NCI-H2107 (cell line): ENCODE results near the gene PTH1R.

Experiments used
- DNase-seq: peaks from one replicate; lab custom pipeline; 2025; lab: John Stamatoyannopoulos, UW

PTH1R gene

DNA sequence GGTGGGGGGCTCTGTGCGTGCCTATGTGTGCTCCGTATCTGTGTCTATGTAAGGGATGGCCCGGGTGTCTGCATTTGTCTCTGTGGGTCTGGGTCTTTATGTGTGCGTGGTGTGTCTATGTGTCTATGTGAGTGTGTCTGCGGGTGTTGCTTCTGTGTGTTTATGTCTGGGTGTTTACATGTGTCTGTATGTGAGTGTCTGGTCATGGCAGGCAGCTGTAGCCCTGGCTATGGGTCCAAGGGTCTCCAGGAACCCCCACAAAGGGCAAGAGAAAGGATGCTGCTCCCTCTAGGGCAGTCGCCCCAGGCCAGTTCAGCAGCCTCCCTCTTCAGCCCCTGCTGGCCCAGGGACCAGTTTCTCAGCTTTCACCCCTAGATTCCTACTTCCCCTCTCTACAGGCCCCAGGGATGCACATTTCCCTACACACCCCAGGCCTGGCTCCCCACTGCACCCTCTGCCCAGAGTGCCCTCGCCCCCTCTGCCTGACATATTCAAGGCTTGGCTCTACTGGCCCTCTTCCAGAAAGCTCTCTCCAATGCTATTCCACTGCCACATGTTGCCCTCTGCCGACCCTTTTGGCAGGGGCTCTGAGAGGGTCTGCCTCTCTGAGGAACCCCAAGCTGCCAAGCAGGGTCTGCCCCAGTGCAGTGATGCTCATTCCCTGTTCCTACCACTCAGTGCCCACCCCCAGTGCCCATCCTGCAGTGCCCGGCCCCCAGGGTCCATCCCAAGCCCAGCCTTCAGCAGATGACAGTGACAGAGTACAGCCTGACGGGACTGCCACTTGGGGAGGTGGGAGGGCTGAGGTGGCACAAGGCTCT lies 13.2 kb upstream of the PTH1R start:
- DNase-seq: no peak

DNA sequence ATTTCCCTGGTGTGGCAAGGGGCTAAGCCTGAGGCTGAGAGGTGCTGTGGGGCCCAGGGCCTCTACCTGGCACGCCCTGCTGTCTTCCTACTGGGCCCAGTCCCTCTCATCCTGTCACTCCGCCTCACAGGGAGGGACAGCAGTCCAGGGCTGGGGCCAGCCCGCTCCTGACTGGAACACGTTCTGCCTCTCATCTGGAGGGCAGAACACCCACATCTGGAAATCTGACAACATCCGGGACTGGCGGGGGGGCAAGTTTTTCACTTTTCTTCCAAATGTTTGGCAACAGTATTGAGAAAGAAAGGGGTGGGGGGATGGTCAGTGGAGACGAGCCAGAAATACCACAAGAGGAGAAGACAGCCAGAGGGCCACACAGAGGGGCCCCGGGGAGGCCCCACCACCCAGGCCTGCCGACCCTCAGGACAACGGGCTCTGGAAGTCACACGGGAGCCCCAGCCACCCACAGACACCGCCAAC lies 12.5 kb upstream of the PTH1R start:
- DNase-seq: no peak

DNA sequence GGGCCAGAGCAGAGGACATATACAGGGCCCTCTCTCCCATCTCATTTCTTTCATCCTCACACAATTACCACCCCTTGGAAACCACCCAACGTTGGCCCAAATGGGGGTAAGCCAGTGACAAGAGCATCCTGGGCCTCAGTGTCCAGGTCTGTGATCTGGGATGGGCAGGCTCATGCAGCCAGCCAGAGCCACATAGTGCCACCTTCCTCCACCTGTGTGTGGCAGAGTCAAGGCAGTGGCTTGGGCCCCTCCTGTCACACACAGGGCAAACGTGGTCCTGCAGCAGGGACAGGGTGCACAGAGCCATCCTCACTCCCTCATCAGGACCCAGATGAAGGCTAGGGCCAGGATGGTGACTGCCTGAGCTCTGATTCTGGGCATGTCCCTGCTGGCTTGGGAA lies 12.0 kb upstream of the PTH1R start:
- DNase-seq: no peak

DNA sequence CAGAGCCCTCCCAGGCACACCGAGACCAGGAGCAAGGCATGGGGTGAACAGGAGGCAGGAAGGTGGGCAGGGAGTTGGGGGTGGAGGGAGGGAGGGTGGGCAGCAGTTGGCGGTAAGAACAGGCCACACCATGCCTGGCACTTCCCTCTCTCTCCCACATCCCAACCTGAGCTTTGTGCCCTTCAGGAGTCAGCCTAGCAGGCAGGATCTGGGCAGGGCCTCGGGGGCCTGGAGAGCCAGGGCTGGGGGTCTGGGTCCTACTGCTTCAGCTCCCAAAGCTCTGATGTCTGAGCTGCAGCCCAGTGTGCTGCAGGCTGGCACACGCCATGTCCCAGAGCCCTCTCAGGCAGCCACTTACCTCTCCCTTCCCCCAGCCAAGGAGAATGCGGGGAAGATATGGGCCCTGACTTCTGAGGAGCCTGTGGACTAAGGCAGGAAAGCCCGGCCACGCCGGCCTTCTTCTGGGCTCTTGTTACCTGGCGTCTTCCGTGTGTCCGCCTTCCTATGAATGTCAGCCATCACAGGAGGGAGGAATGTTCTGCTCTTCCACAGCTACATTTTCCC lies 11.4 kb upstream of the PTH1R start:
- DNase-seq: no peak

DNA sequence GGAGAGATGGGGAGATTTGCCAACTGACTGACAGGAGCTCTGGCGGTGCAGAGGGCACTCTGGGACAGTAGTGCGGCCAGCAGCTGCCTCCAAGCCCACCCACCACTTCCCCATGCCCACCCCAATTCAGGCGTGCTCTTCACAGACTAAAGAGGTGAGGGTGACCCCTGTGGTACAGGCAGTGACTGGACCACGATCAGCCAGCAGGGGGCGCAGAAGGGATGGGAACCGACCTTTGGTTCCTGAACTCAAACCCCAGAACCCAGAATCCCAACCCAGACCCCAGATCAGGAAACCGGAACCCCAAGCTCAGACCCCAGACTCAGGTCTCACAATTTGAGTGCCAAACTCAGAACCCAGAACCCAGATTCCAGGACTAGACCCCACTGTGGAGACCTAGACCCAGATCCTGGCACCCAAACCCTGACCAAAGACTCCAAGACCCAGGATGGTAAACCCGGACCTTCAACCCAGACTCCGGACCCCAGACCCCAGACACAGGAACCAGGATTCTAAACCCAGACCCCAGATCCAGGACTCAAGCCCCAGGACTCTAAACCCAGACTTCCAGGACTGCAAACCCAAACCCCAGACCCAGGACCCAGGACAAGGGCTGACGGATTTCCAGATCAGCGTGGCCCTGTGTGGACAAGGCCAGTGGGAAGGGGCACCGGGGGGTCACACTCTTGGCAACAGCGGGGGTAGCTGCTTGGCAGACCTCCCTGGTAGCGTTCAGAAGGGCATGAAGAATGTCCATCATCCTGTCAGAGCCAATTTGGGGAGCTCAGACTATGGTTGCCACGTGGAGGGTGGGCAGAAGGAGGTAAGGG lies 10.6 kb upstream of the PTH1R start:
- no peak for DNase-seq

DNA sequence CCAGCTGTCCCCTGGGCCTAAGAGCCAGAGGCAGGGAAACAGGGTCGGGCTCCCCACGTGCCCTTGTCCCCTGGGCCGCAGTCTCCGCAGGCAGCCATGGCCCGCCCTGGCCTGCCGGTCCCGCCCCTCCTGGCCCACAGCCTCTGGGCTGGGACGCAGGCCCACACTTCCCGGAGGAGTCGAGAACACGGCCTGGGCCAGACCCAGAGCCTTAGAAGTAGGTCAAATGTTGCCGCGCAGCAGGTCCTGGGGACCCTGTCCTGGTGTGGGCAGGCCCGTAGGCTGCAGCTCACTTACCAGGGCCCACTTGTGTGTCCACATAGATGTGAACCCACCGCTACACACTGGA lies 10.0 kb upstream of the PTH1R start:
- no peak for DNase-seq

DNA sequence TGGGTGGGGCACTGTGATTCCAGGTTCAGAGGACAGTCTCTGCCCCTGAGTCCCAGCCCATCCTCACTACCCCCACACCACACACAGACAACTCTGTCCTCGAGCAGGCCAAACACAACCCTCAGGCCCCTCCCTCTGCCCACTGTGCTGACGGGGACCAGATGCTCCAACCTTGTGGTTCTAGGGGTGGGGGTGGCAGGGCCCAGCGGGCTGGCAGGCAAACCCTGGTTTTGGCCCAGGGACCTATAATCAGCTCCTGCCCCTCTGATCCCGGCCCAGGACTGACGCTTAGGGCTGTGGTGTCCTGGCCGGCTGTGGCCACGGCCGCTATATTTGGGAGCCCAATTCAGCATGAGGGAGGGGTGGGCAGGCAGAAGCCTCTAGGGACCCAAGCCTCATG lies 9.2 kb upstream of the PTH1R start:
- no peak for DNase-seq

DNA sequence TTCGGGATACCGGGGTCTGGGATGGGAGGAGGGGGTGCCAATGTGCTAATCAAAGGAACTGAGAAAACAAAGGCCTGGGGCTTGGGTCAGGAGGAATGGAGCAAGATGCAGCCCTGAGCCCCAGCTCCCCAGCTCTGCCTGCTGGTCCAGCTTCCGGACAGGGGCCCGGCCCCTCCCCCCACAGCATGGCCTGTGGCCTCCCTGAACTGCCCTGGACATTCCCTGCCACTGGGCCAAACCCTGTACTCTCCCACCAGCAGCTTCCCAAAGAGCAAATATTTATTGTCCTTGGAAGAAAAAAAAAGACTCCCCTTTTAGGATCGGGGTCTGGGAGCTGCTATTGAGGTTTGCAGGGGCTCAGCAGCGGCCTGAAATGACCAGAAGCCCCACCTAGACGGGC lies 8.6 kb upstream of the PTH1R start:
- DNase-seq: no peak

DNA sequence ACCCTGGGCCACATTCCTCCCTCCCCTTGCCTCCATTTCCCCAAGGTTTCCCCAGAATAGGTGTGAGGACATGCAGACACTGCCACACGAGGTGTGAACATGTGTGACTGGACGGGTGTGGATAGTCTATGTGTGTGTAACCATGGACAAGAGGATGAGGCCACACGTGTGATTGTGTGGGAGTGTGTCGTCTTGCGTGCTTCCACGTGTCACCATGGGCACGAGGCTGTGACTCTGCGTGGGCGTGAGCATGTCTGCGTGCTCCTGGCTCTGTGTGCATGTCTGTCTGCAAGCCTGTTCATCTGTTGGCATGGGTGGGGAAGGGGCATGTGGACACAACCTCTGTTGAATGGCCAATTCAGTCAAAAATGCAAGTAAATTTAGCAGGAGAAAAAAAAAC lies 8.1 kb upstream of the PTH1R start:
- no peak for DNase-seq

DNA sequence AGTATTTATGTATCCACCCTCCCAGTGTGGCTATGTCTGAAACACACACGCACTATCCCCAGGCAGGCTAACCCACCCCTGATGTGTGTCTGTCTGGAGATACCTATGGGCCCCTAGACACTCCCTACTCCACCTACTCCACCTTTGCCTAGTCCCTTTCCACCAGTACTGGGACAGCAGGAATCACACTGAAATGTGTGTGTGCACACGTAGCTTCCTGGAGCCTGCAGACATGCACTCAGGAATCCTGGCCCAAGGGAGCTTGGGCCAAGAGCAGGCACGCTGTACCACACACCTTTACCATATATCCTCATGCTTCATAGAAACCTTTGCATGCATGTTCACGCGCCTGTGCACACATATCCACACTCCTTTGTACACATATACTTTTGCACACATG lies 6.9 kb upstream of the PTH1R start:
- DNase-seq: no peak

DNA sequence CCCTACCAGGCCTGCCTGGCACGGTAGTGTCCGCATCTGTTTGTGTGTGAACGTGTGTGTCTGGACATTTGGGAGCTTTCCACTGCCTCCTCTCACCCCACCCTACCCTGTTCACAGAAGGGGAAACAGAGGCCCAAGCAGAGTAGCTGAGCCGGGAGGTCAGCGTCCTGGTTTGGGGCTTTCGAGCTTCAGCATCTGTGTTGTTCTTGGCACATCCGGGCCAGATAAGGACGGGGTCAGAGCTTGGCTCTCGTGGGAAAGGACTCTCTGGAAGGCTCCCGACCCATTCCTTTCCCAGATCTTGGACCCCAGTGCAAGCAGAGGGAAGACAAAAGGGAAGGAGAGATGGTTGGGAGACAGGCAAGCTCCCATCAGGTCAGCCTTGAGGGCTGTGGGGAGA lies 6.3 kb upstream of the PTH1R start:
- no peak for DNase-seq

DNA sequence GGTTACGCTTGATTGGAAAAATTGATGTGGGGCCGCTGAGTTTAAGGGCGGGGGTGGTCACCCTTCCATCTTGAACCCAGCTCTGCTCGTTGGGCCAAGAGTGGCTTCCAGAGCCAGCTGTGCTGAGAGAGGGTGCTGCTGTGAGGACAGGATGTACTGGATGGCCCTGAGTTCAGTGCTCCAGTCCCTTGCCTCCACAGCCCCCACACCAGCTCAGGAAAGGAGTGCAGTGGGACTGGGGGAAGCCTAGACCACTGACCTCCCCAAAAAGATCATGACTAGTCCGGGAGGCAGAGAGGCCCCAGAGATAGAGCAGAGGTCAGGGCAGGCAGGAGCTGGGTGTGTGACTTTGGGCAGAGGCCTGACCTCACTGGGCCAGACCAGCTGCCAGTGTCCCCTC lies 4.0 kb upstream of the PTH1R start:
- DNase-seq: no peak

DNA sequence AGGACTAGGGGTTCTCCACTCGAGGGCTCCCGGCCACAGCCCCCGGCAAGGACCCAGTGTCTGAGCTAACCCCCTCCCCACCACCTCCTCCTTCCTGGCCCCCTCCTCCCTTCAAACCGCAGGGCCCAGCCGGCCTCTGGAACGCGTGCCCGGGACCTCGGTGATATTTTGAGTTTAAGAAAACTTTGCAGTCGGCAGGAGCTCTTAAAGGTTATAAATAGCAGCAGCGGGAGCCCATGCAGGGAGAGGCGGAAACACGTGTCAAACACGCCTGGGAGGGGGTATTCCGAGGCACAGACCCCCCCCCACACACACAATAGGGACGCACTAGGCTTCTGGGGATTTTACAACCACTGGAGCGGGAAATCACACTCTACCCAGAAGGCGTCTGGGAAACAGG lies 3.1 kb upstream of the PTH1R start:
- DNase-seq: no peak

DNA sequence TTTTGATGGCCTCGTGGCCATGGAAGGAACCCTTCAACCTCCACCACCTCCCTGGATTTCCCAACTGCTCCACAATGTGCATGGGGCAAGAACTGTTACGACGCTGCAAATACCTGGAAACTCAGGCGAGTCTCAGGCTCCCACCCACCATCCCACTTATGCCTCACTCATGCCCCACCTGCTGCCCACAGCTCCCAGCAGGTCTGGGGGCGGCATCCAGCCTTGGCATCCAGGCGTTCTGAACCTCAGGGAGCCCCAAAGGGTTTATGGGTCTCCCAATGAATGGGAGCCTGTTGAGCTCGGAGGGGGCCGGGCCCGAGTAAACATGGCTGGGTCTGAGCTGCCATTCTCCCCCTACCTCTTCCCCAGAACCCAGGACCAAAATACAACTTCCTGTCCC lies 2.0 kb upstream of the PTH1R start:
- DNase-seq: no peak

DNA sequence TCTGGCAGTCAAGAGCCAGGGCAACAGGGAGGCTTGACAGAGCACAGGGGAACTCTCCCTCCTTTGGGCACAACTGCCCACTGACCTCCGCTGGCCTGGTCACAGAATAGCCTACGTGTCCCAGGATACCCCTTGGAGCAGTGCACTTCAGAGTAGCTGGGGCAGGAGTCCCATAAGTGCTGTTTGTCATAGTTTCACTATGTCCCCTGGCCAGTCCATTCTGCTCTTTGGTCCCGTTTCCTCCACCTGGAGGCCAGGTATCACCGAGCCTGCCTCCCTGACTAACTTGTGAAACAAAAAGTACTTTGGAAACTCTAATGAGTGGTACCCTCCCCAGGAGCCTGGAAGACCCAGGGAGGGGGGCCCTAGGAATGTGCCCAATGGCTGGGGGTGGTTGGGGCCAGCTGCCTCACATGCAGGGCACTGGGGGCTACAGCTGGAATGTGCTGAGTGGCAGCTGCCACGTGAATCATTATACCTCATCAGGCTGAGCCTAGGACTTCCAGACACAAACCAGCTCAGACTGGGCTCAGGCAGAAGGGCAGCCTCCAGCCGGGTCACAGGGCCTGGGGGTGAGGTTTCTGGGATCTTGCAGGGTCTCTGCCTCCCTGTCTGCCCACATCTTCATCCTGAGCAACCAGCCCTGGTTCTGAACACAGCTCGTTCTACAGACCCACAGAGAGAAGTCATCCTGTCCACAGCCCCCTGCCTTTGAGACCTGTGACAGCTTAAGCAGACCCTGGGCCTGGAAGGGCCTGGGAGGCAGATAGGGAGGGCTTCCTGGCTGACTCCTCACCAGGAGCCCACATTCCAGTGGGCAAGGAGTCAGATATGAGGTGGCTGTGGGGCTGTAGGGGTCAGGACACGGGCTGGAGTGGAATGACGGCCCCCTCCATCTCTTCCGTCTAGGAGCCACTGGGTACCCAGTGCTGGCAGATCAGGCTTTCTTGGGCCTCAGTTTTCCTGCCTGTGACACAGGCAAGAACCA lies 914 bp upstream of the PTH1R start:
- DNase-seq: no peak

DNA sequence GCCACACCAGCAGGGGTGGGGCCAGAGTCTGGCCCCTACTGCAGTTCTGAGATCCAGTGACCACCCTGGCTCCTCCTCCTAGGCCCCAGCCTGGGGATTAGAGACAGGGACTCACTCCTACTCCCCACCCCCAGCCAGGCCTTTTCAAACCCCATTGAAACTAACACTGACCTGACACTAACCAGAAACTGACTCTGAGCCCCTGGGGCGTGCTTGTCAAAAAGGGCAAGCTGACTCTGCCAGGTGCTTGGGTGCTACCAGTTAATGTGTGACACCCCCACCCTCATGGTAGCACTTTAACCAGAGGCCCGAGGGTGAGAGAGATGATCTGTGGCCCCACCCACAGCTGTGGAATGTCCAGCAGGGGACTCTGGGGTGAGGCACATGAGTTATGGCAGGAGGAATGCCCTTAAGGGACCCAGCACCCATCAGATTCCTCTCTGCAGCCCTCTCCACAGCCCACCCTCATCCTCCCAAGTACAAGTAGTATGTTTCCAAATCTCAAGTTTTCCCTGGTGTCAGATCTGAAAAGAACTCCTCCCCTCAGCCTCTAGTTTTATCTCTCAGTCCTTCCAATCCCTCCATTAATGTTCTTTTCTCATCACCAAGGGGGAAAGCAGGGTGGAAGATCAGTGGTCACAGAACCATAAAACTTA lies 1.4 kb downstream of the PTH1R start:
- no peak for DNase-seq

DNA sequence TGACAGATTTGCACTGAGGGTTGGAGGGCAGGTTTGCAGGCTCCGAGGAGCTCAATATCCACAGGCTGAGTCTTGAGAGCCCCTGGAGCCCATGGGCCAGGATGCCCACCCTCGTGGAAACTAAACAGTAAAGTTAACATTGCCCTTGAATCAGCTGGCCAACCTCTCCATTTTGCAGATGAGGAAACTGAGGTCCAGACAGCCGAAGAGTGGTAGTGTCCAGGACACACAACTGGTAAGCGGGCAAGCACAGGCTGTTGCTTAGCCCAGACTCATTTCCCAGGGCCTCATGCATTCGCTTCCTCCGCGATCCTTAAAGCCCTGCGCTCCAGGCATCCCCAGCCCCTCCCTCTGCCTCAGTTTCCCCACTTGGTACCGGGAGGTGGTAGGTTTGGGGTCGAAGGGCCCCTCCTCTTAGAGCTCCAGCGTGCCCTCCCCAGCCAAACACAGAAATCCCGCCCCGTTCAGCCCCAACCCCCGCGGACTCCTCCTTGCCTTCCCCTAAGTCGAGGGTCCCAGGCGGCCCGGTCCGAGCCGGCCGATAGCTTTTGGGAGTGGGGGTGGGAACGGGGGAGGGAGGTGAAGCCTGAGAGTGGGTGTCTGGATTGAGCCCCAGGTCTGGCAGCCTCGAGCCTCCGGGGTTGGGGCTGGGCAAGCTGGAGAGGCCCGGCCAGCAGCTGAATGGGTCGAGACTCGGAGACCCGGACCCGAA lies 3.5 kb downstream of the PTH1R start:
- DNase-seq: no peak

DNA sequence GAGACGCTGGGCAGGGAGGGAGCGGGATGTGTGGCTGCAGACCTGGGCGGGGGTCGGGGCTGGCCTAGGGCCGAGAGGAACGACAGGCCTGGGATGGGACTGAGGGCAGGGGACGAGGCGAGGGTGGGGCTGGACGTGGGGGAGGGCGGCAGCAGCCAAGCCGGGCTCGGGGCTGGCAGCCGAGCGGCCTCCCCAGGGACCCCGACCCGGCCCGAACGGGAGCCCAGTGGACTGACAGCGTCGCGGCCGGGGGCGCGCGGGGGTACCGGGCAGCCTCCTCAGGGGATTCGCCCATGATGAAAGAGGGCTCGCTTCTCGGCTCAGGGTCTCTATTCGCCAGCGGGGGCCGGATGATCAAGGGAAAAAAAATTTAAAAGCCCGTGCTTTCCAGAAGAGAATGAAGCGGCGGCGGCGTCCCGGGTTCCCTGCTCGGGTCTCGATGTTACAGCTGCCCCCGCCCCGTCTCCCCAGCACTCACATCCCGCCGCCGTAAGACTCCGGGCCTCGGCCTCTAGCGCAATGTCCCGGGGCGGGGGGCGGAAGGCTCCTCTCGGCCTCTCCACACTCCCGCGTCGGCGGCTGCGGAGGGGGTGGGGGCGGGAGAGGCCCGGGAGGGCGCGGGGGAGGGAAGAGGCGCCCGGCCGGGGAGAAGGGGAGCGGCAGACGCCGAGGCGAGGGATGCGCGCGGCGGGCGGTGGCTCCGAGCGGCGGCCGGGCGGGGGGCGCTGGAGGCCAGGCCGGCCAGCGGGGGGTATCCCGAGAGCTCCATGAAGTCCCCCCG lies 4.3 kb downstream of the PTH1R start:
- DNase-seq: no peak

DNA sequence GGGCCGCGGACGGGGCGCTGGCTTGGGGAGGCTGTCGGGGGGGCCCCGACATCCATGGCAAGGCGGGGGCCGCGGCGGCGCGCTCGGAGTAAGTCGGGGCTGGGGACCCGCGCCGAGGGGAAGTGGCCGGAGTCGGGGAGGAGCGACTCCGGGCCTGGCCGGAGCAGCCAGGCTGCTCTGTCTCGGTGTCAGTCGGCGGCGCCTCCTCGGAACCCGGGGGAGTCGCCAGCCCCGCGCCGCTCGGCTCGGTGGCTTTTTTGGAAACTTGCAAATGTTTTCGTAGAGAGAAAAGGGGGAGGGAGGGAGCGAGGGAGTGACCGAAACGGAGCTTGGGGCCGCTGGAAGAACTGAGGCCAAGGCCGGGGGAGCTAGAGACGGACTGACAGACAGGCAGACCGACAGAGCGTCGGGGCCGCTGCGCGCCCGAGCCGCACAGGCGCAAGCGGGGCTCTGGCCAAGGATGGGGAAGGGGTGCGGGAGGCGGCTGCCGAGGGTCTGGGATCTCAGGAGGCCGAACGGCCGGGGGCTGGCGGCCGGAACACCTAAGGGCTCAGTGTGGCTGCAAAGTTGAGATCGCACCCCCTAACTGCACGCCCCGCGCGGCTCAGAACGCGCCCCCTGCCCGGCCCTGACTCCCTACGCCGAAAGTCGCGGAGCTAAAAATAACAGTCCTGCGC lies 5.0 kb downstream of the PTH1R start:
- DNase-seq: no peak
